Measurements from ENCODE around the gene TMEM259.
A peak's percentile ranks its signal among the peaks of the same experiment; 100 is the strongest.

The TMEM259 gene

DNA sequence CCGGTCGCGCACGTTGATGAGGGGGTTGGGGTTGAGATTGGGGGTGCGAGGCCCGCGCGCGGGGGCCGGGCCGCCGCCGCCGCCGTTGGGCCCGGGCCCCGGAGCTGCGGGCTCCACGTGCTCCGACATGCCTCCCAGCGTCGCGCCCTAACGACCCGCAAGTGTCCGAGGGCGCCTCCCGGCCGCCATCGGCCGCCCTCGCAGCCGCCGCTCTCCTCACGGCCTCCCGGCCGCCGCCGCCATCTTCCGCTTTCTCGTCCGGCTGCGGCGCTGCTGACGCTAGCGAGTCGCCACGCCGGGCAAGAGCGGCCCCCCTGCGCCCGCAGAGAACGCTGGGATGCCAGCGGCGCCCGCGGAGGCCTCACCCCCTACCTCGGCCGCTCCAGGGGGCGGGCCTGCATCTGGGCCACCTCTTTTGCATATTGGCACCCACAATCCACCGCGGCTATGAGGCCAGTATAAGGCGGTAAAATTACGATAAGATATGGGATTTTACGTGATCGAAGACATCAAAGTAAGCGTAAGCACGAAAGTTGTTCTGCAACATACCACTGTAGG is at the start of gene TMEM259:
Gene TMEM259, minus strand, starts transcription at position 256 of the 558 bp plus-strand sequence. Its CDS starts 127 bp downstream, at position 129.
- peak; percentile 95 for DNase-seq

DNA sequence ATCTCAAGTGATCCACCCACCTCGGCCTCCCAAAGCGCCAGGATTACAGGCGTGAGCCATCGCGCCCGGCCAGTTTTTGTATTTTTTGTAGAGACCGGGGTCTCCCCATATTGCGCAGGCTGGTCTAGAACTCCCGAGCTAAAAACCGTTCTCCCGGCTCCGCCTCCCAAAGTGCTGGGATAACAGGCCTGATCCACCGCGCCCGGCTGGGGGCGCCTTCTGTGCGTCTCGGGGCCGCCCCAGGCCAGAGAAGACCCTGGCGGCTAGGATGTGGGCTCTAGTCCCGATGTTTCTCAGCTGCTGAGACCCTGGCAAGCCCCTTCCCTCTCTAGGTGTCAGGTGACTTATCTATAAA is 49.6 kb upstream of the TMEM259 start:
- no peak for DNase-seq

DNA sequence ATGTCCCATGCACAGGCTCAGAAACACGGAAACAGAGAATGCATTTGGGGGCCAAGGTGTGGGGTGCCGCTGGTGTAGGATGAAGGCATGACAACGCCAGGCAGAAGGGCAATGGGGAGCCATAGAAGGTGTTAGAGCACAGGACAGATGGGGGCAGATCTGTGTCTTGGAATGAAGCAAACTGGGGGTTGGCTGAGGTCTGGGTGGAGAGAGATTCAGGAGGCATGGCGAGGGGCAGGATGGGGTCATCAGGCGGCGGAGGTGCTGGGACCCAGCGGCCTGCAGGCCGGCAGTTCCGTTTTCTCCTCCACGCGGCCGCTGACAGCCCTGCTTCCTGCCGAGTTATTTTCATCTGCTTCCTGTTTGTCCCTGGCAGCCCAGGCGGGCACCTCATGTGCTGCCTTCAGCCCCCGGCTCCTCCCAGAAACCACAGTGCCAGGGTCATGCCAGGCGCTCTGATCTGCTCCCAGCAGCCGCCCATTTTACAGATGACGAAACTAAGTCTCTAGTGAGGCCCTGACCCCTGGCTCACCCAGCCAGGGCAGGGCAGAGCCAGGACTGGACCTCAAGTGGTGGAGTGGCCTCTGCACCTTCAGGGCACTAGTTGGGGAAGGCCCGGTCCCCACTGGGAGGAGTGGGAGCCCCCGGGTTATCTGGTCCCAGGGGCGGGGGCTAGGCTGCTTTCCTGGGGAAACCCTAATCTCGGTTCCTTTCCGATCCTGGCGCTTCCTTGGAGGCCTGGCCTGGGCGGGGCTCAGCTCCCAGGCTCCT is 48.3 kb upstream of the TMEM259 start:
- DNase-seq = no peak

DNA sequence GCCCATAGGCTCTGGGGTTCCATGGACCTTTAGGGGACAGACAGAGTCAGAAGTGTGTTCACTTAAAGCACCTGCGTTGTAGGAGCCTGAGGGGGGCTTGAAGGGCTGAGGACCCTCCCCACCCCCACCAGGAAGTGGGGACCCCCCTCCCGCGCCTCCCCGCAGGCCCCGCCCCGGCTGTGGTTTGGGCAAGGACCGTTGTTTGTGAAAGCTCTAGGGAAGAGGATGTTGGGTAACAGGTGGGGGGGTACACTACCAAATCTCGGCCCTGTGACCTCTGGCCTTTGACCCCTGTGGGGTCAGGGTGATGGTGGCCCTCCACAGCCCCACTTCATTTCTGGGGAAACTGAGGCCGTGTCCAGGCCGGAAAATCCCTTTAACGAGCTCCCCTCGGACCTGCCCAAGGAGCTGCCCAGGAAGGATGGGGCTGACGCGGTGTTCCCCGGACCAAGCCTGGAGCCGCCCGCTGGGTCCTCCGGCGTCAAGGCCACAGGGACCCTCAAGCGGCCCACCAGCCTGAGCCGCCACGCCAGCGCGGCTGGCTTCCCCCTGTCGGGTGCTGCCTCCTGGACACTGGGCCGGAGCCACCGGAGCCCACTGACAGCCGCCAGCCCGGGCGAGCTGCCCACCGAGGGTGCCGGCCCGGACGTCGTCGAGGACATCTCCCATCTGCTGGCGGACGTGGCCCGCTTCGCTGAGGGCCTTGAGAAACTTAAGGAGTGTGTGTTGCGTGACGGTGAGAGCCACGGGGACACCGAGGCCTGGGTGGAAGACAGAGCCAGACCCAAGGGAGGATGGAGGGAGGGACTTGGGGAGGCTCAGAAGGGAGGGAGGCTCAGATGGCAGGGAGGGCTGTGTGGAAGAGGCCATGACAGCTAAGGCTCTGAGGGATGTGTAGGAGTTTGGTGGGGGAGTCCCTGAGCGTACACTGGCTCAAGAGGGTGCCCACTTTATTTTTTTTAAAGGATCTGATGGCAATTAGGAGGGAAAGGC is 47.4 kb upstream of the TMEM259 start:
- DNase-seq = no peak

DNA sequence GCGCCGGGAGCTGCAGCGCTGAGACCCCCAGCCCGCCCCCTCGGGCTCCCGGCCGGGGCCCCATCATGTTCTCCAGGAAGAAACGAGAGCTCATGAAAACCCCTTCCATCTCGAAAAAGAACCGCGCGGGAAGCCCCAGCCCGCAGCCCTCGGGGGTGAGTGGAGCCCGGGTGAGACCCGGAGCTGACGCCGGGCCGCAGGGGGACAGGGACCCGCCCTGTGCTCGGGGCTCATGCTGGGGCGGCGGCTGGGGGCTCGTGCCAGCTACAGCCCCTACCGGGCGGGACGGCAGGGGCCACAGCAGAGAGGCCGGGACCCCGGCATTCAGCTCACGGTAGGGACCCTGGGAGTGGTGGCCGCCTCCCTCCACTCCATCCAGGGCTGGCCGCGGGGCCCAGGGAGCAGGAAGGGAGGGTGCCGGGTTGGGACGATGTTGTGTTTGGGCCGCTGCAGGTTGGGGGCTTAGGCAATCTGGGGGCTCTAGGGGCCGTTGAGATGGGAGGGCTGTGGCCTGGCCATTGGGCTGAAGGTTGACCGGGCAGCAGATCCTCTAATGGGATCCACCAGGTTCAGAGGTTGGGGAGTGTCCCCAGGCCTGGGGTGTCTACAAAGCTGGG is 46.5 kb upstream of the TMEM259 start:
- DNase-seq = no peak

DNA sequence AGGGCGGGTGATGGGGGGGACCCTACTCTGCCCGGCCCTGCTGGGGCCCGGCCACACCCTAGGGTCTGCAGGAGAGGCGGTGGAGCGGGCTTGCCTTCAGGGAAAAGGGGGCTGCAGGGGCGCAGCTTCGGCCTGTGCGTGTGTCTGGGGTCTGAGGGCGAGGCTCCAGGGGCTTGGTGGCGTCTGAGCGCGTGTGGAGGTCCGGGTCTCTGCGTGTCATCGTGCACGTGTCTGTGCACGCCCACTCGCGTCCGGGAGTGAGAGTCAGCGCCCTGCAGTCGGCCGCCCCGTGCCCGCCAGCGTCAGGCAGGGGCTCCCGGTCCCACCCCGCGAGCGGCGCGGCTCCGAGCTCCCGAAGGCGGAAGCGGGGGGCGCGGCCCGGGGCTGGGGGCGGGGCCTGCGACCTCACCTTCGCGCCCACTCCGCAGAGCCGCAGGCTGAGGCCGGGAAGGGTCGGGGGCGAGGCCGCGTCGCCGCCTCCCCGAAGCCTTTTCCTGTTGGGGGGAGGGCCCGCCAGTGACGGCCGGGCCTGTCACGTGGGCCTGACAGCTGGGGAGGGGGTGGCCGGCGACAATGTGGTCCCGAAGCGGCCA is 45.9 kb upstream of the TMEM259 start, which contains the start of gene ARHGAP45:
Gene ARHGAP45, plus strand, starts transcription at position 420 of the 593 bp plus-strand sequence. CDS start 239 bp downstream, outside the sequence.
- no peak for DNase-seq

DNA sequence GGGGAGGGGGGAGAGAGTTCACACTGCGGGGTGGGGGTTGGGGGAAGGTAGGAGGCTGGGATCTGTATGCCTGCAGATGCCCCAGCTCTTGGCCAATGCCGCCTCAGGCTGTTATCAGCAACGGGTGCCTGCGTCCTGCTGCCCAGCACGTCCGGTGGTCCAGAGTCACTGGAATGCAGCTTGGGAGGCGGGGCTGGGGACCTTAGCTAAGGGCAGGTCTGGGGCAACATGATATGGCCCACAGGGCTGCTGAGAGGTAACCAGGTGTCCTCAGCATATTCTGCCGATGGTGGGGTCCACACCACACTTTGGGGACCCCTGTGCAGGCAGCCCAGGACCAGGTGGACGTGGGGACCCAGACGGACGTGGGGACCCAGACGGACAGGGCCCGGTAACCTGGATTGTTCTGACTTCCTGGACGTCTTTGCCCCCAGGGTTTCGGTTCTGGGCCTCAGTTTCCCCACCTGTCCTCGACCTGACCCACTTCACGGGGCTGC is 45.4 kb upstream of the TMEM259 start:
- no peak for DNase-seq

DNA sequence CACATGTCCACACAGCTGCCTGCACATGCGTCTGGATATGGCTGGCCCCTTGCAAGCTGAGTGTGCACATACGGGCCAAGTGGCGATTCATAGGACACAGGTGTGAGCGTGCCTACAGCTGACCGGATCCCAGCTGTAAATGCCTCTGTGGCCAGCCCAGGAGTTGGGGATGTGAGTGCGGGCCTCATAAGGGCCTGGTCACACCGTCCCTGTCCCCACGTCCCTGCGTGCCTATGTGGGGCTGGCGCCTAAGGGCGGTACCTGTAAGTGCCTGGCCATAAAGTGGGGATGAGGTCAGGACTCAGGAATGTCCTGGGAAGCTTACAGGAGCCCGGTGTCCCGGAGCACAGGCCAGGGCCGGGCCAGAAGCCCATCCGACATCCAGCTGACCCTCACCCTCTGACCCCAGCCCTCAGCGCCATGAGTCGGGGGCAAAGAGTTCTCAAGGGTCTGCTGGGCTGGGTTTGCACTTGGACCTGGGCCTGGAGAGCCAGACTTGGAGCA is 44.7 kb upstream of the TMEM259 start:
- no peak for DNase-seq

DNA sequence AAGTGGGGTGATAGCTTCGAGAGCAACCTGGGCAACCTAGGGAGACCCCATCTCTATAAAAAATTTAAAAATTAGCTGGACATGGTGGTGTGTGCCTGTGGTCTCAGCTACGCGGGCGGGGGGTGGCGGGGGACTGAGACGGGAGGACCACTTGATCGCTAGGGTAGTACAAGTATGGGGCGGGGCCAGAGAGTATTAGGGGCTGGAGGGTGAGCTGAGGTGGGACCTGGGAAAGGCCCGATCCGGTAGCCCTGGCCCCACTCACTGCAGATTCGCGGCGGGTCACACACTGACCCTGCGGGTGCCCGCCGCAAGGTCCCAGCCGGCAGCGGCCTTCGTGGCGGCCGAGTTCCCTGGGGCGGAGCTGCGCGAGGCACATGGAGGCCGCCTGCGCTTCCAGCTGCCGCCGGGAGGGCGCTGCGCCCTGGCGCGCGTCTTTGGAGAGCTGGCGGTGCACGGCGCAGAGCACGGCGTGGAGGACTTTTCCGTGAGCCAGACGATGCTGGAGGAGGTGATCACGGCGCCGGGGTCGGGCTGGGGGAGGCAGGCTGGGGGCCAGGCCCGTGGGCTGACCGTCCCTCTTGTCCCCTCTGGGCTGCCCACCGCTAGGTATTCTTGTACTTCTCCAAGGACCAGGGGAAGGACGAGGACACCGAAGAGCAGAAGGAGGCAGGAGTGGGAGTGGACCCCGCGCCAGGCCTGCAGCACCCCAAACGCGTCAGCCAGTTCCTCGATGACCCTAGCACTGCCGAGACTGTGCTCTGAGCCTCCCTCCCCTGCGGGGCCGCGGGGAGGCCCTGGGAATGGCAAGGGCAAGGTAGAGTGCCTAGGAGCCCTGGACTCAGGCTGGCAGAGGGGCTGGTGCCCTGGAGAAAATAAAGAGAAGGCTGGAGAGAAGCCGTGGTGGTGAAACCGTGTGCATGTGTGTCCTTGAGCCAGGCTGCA is 44.0 kb upstream of the TMEM259 start:
- peak; percentile 34 for DNase-seq

DNA sequence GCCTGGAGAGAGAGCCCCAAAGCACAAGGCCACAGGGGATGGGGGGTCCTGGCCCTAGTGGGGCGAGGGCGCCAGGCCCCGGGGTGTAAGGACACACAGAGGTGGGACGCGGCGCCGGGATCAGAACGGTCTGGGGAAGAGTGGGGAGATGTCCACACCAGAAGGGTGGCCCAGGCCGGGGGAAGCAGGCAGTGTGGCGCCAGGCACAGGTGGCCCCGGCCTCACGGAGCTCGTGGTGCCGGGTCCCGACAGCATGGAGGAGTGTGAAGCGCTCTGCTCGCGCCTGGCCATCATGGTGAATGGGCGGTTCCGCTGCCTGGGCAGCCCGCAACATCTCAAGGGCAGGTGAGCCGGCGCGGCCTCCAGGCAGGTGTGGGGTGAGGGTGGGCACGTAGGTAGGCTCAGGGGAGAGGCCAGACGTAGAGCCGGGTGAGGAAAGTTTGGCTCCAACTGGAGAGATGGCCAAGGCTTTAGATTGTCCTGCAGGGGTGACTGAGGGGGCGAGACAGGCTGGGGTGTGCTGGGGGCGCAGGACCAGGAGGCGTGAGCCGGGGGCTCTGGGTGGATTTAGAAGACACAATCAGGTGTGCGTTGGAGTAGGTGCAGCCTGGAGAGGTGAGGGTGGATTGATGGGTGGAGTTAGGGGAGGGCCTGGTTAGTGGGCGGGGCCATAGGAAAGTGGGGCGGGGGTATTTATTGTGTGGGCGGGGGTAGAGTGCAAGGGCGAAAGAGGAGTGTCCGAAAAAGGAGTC is 43.2 kb upstream of the TMEM259 start:
- no peak for DNase-seq

DNA sequence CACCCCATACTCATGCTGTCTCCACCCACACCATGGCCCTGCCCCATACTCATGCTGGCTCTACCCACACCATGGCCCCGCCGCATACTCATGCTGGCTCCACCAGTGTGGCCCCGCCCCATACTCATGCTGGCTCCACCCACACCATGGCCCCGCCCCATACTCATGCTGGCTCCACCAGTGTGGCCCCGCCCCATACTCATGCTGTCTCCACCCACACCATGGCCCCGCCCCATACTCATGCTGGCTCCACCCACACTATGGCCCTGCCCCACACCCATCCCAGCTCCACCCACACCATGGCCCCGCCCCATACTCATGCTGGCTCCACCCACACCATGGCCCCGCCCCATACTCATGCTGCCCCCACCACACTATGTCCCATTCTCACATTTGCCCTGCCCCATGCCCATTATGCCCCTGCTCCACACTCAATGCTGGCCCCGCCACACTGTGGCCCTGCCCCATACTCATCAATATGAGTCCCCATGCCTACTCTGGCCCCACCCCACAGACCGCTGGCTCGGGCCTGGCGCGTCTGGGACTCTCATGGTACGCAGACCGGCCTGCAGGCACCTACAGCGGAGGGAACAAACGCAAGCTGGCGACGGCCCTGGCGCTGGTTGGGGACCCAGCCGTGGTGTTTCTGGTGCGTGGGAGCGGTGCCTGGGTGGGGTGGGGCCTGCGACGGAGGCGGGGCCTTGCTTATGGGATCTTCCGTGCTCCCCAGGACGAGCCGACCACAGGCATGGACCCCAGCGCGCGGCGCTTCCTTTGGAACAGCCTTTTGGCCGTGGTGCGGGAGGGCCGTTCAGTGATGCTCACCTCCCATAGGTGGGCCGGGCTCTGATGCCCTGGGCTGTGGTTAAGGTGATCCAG is 42.3 kb upstream of the TMEM259 start:
- DNase-seq = no peak

DNA sequence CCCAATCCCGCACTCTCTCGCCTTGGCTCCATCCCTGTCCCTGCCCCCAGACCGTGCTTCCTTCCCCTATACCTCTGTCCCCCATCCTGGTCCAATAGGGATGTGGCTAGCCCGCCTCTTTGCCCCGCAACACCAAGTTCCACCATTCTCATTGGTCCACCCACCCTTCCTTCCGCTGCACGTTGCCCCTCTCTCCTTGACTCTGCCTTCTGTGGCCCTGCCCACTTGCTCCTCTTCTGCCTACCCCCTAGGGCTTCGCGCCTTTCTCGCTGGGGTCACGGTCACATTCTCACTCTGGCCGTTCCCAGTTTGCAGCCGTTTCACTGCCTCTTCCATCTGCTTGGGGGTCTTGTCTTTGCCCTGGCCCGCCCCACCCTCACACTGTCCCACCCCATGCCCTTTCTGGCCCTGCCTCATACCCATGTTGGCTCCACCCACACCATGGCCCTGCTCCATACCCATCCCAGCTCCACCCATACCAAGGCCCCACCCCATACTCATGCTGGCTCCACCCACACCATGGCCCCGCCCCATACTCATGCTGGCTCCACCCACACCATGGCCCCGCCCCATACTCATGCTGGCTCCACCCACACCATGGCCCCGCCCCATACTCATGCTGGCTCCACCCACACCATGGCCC is 41.6 kb upstream of the TMEM259 start:
- no peak for DNase-seq

DNA sequence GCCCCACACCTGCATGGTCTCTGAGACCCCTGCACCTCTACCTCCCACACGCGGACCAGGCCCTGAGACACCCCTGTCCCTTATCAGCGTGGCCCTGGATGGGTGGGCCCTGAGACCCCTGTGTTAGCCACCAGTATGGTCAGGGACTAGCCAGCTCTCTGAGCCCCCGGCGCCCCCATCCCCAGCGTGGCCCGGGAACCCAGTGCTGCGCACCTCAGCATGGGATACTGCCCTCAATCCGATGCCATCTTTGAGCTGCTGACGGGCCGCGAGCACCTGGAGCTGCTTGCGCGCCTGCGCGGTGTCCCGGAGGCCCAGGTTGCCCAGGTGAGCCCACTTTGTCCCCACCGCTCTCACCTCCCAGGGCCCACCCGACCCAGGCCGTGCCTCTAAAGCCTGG is 41.1 kb upstream of the TMEM259 start:
- DNase-seq = no peak

DNA sequence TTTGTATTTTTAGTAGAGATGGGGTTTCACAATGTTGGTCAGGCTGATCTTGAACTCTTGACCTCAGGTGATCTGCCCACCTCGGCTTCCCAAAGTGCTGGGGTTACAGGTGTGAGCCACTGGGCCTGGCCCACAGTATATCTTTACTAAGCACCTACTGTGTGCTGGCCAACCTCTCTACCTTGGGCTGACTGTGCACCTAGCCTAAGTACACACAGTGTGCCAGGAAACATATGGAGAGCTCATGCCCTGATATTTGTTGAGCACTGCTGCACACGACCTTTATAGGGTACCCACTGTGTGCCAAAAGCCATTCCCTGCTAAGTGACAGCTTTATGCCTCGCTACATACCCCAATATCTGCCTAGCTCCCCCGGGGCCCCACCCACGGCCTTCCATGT is 39.8 kb upstream of the TMEM259 start:
- DNase-seq = no peak

DNA sequence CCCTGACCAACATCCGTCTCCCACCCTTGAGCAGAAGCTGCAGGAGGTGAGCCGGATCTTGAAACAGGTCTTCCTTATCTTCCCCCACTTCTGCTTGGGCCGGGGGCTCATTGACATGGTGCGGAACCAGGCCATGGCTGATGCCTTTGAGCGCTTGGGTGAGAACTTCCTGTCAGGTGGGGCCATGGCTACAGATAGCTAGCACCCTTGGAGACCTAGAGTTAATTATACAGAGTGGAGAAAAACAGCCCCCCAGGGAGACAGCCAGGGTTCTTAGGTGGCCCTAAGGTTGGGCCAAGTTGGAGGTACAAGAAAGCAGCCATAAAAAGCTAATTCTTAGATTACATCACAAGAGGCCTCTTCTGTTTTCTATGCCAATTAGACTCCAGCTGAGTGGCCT is 37.2 kb upstream of the TMEM259 start:
- DNase-seq = no peak

DNA sequence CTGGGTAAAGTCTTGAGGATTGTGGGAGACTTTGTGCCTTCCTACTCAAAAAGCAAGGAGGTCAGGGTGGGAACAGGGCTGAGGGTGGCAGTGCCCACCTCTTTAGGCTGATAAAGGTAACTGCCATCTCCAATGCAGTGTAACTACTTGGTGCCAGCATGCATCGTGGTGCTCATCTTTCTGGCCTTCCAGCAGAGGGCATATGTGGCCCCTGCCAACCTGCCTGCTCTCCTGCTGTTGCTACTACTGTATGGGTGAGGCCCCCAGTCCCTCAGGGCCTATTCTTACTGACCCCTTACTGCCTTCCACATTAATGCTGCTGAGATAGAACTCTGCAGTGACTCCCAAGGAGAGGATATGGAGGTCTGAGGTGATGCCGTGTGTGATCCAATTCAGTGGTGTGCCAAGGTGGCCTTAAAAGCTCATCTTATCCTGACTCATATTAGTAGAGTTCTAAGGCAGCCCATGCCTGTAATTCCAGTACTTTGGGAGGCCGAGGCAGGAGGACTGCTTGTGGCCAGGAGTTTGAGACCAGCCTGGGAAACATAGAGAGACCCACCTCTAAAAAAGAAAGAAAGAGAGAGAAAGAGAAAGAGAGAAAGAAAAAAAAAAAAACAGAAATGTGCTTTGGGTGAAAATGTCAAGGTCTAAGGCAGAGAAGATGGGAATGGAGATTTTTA is 36.4 kb upstream of the TMEM259 start:
- DNase-seq = peak; percentile 24

DNA sequence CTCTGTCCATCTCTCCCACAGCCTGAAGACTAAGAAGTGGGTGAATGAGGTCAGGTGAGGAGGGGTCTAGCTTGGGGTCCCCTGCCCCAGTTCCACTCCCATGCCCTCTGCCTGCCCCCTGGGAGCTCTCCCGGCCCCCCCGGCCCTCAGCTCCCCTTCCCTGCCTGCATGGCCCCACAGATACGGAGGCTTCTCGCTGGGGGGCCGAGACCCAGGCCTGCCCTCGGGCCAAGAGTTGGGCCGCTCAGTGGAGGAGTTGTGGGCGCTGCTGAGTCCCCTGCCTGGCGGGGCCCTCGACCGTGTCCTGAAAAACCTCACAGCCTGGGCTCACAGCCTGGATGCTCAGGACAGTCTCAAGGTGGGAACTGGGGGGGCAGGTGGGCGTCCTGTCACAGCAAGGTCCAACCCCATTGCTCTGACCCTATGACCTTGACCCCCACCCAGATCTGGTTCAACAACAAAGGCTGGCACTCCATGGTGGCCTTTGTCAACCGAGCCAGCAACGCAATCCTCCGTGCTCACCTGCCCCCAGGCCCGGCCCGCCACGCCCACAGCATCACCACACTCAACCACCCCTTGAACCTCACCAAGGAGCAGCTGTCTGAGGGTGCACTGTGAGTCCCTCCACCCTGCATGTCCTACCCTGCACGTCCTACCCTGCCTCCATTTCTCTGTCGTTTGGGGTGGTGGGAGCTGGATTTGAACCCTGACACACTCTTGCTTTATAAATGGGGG is 35.1 kb upstream of the TMEM259 start:
- no peak for DNase-seq
